ENCODE measurements around the gene IFIT1. TPM values are rescaled to one million over a fixed set of nuclear protein-coding genes. Genes with fewer than 3 reads are reported as not detected.

The IFIT1 gene
- total and polyA plus RNA-seq, 2 donors (not counting 1 experiment from before 2014, with no cell fraction given), result 0.63 to 1.2 TPM

DNA sequence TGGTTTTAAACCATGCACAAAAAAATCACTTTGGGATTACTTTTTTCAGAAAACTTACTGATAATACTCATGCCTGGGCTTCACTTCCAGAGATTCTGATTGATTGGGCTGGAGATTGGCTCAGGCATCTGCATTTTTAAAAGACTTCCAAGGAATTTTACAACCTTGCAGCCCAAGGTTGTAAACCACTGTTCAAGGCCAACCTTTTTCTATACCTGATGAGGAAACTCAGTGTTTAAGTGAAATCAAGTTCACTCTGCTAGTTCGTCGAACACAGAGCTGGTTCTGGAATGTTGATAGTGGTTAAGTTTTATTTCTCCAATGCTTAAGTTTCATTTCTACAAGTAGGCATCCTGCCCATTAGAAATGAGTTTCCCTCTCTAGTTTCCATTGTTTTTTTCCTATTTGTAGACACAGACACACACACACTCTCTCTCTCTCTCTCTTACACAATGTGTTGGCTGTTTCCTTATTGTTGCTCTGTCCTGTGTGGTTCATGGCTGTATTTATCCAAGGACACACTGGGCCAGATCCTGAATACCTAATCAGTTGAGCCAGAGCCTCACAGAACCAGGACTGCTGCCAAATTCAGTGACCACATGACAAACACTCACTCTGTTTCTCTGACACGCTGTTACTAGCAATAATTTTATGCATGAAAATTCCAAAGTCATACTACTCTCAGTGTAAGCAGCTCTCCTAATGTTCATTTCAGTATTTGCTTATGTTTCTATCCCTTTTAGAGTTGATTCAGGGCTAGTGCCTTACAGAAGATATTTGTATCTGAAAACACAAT lies 18.3 kb upstream of the IFIT1 start:
- no peak overlapping the region for H3K9ac ChIP-seq (ENCODE audit: low read length)
- POLR2A ChIA-PET, result no interaction called here

More for the DNA sequence above, 18.3 kb upstream of the IFIT1 start:
- Histone ChIP-seq H3K4me1 (ENCODE audit: control insufficient read depth in 2 of 2, insufficient read depth in 2 of 2, low read length in 2 of 2) (no peaks in the 10 kb centered on the region), H3K4me3 (ENCODE audit: control extremely low read depth in 1 of 5, extremely low read depth in 1 of 5, insufficient read depth in 1 of 5, low read depth in 2 of 5, low read length in 4 of 5) (no peak overlapping the region), H3K4me2 (replicated peaks; ENCODE audit: low read depth, low read length, poor library complexity, severe bottlenecking) (no peak overlapping the region), H3K27ac (ENCODE audit: low read length in 2 of 2) (no peak overlapping the region), H2AFZ (ENCODE audit: insufficient read depth, low read depth, low read length, poor library complexity, severe bottlenecking) (no peak overlapping the region), H4K20me1 (ENCODE audit: control insufficient read depth, insufficient read depth, low read length, poor library complexity, severe bottlenecking) (no peaks in the 10 kb centered on the region), H3K9me3 (ENCODE audit: control extremely low read depth in 1 of 3, control insufficient read depth in 2 of 3, insufficient read depth in 1 of 3, low read length in 2 of 3) (no peaks in the 10 kb centered on the region), H3K79me2 (ENCODE audit: control insufficient read depth, insufficient read depth, low read length) (no peaks in the 10 kb centered on the region), H3K27me3 (replicated peaks in 1 of 4; ENCODE audit: control extremely low read depth in 1 of 4, control insufficient read depth in 3 of 4, insufficient read depth in 4 of 4, low read length in 3 of 4) (no peaks in the 10 kb centered on the region), H3K36me3 (replicated peaks in 1 of 2; ENCODE audit: control extremely low read depth in 1 of 2, control insufficient read depth in 1 of 2, extremely low read depth in 1 of 2, insufficient read depth in 2 of 2, low read length in 1 of 2) (no peaks in the 10 kb centered on the region)
- ATAC-seq (ENCODE audit: low read depth), result no peak
- no CpG with 5 or more reads among the region's 3 CpGs for WGBS (ENCODE audit: insufficient coverage)
- CTCF ChIA-PET, result interaction anchor here (0.6 to 1.4 kb wide), 2 partner anchors 188 to 1489 kb away, joined by 3 read pairs; no protein-coding TSS in a partner anchor
- no peak for DNase-seq
- H3K27ac Mint-ChIP-seq, result no peak overlapping the region
- TF ChIP-seq CTCF (IDR thresholded peaks at IDR 0.05) (no peak), EZH2 (IDR thresholded peaks at IDR 0.05; ENCODE audit: borderline replicate concordance, insufficient read depth, low read depth, low read length, poor library complexity, severe bottlenecking) (no peak)
- no peak overlapping the region for H3K4me3 Mint-ChIP-seq
- H3K4me1 Mint-ChIP-seq, result no peaks in the 10 kb centered on the region
- H3K9me3 Mint-ChIP-seq (ENCODE audit: insufficient read depth), result no peaks in the 10 kb centered on the region
- intact Hi-C loops (cut with micrococcal nuclease), result no loop called here
- H3K27me3 Mint-ChIP-seq, result peaks cover 3% of the 10 kb centered on the region

All from B cell (primary cell).